Measurements from ENCODE around the gene DNAJC24. TPM values are rescaled to one million over a fixed set of nuclear protein-coding genes. Genes with fewer than 3 reads are reported as not detected.

Gene DNAJC24
- total RNA-seq, 1 experiment from 2014 or later: 17.9 TPM

DNA sequence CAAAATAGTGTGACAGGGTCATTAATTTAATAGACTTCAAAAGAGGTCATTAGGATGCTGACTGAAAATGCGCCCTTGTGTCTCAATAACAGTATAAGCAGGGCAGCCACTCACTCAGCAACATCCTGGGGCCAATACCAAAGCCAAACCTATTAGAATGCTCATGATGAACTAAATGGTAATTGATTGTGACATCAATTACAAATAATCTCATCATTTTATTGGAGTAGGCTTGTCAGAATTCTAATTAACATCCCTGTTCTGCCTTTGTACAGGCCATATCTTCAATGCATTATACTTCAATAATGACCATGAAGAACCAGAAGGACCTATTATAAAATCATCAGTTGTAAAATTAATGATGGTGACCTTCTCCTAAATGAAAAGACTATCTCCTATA lies 64.2 kb downstream of the DNAJC24 start:
- H3K36me3 Mint-ChIP-seq (ENCODE audit: insufficient read depth, unreplicated experiment): no peaks in the 10 kb centered on the region
- no peaks in the 10 kb centered on the region for H3K27me3 Mint-ChIP-seq (ENCODE audit: unreplicated experiment)
- TF ChIP-seq, protein P1, sequence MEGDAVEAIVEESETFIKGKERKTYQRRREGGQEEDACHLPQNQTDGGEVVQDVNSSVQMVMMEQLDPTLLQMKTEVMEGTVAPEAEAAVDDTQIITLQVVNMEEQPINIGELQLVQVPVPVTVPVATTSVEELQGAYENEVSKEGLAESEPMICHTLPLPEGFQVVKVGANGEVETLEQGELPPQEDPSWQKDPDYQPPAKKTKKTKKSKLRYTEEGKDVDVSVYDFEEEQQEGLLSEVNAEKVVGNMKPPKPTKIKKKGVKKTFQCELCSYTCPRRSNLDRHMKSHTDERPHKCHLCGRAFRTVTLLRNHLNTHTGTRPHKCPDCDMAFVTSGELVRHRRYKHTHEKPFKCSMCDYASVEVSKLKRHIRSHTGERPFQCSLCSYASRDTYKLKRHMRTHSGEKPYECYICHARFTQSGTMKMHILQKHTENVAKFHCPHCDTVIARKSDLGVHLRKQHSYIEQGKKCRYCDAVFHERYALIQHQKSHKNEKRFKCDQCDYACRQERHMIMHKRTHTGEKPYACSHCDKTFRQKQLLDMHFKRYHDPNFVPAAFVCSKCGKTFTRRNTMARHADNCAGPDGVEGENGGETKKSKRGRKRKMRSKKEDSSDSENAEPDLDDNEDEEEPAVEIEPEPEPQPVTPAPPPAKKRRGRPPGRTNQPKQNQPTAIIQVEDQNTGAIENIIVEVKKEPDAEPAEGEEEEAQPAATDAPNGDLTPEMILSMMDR (IDR thresholded peaks at IDR 0.05; ENCODE audit: unreplicated experiment): no peak
- no TSS peak for BruUV-seq (replicated peaks)
- CTCF ChIA-PET: no interaction called here
- no peaks in the 10 kb centered on the region for H3K4me1 Mint-ChIP-seq (ENCODE audit: low read depth, unreplicated experiment)
- intact Hi-C loops (cut with micrococcal nuclease; ENCODE audit: unreplicated experiment): no loop called here
- H3K4me3 Mint-ChIP-seq (ENCODE audit: low read depth, unreplicated experiment): no peak overlapping the region
- DNase-seq: no peak
- H3K9me3 Mint-ChIP-seq (ENCODE audit: low read depth, unreplicated experiment): no peaks in the 10 kb centered on the region
- H3K27ac Mint-ChIP-seq (ENCODE audit: unreplicated experiment): no peak overlapping the region

DNA sequence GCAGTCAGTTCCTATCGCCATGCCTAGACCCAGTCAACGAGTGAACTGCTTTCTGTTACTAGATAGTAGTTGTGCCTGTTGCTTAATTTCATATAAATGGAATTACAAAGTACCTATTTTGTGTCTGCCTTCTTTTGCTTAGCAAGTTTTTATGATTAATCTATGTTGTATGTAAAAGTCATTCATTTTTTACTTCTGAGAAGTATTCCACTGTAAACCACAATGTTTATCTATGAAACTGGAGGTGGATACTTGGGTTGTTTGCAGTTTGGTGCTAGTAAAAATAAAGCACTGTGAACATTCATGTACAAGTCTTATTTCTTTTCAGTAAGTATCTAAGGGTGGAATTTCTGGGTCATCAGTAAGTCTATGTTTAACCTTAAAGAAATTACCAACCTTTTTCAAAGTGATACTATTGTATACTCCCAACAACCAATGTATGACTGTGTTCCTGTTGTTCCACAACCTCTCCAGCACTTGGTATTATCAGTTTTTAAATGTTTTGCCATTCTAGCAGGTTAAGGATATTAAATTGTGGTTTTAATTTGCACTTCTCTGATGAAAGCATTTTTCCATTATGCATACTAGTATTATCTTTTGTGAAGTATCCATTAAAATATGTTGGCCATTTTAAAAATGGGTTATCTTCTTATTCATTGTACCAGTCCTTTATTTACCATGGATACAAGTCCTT lies 68.2 kb downstream of the DNAJC24 start:
- no peaks in the 10 kb centered on the region for H3K4me1 Mint-ChIP-seq (ENCODE audit: low read depth, unreplicated experiment)
- no TSS peak for BruUV-seq (replicated peaks)
- intact Hi-C loops (cut with micrococcal nuclease; ENCODE audit: unreplicated experiment): no loop called here
- no peak overlapping the region for H3K27ac Mint-ChIP-seq (ENCODE audit: unreplicated experiment)
- H3K27me3 Mint-ChIP-seq (ENCODE audit: unreplicated experiment): no peaks in the 10 kb centered on the region
- no peaks in the 10 kb centered on the region for H3K36me3 Mint-ChIP-seq (ENCODE audit: insufficient read depth, unreplicated experiment)
- DNase-seq: no peak
- TF ChIP-seq, protein P1 (IDR thresholded peaks at IDR 0.05; ENCODE audit: unreplicated experiment): no peak
- CTCF ChIA-PET: no interaction called here
- H3K4me3 Mint-ChIP-seq (ENCODE audit: low read depth, unreplicated experiment): no peak overlapping the region
- H3K9me3 Mint-ChIP-seq (ENCODE audit: low read depth, unreplicated experiment): no peaks in the 10 kb centered on the region

DNA sequence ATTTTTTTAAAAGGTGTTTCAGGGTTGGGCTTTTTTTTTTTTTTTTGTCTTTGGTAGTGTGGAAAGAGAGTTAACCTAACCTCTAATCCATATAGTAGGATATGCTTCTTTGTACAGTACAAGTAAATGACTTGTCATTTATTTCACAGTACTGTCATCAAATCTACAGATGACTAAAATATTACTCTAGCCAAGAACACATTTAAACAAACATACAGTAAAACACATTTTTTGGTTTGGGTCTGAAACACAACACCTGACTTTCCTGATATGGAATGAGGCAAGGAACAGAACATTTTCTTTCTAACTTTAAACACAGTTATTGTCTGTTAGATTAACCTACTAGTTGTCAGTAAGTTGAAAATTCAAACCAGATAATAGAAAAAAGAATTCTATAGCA lies 71.6 kb downstream of the DNAJC24 start:
- TF ChIP-seq, protein P1 (IDR thresholded peaks at IDR 0.05; ENCODE audit: unreplicated experiment): no peak
- BruUV-seq (replicated peaks): no TSS peak
- no peaks in the 10 kb centered on the region for H3K36me3 Mint-ChIP-seq (ENCODE audit: insufficient read depth, unreplicated experiment)
- intact Hi-C loops (cut with micrococcal nuclease; ENCODE audit: unreplicated experiment): no loop called here
- no peak overlapping the region for H3K4me3 Mint-ChIP-seq (ENCODE audit: low read depth, unreplicated experiment)
- no peaks in the 10 kb centered on the region for H3K9me3 Mint-ChIP-seq (ENCODE audit: low read depth, unreplicated experiment)
- no peaks in the 10 kb centered on the region for H3K4me1 Mint-ChIP-seq (ENCODE audit: low read depth, unreplicated experiment)
- H3K27ac Mint-ChIP-seq (ENCODE audit: unreplicated experiment): no peak overlapping the region
- CTCF ChIA-PET: no interaction called here
- DNase-seq: no peak
- H3K27me3 Mint-ChIP-seq (ENCODE audit: unreplicated experiment): no peaks in the 10 kb centered on the region

DNA sequence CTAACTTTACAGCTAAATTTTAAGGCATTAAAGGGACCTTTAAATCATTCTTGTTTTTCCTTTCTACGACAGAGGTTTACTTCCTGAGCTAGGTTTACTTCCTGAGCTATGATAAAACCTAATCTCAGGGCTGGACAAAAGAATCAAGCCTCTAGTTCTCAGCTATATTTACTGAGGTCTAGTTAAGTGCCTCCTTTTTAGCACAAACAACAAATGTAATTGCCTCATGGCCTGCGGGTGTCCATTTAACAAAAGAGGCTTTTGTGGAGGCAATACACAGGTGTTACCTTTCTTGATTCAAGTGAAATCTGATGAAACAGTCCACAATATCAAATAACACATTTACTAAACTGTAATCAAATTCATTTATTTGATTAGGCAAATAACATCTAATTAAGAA lies 72.4 kb downstream of the DNAJC24 start:
- no peak overlapping the region for H3K4me3 Mint-ChIP-seq (ENCODE audit: low read depth, unreplicated experiment)
- no peaks in the 10 kb centered on the region for H3K9me3 Mint-ChIP-seq (ENCODE audit: low read depth, unreplicated experiment)
- TF ChIP-seq, protein P1 (IDR thresholded peaks at IDR 0.05; ENCODE audit: unreplicated experiment): no peak
- no peaks in the 10 kb centered on the region for H3K27me3 Mint-ChIP-seq (ENCODE audit: unreplicated experiment)
- no peaks in the 10 kb centered on the region for H3K4me1 Mint-ChIP-seq (ENCODE audit: low read depth, unreplicated experiment)
- H3K27ac Mint-ChIP-seq (ENCODE audit: unreplicated experiment): no peak overlapping the region
- no TSS peak for BruUV-seq (replicated peaks)
- intact Hi-C loops (cut with micrococcal nuclease; ENCODE audit: unreplicated experiment): no loop called here
- DNase-seq: no peak
- CTCF ChIA-PET: no interaction called here
- no peaks in the 10 kb centered on the region for H3K36me3 Mint-ChIP-seq (ENCODE audit: insufficient read depth, unreplicated experiment)
